ENCODE data around the gene HMCES.

DNA sequence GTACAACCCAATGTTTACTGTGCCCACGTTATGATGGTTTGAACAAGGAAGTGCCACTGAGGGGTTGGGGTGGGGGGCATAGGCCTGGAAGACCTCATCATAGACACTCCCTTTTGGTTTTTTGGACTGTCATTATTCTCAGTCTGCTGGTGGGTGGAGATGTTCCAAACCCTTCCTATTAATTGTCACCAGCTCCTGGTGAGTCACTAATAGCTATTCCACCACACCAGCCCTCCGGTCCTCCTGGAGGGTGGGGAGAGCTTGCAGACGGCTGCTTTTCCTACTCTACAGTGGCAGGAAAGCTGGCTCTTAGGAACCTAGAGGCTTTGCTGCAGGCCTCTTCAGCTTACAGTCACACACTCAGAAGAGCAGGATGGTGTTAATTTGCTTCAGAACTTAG is 38.2 kb upstream of the HMCES start:
- TF ChIP-seq, protein P1, sequence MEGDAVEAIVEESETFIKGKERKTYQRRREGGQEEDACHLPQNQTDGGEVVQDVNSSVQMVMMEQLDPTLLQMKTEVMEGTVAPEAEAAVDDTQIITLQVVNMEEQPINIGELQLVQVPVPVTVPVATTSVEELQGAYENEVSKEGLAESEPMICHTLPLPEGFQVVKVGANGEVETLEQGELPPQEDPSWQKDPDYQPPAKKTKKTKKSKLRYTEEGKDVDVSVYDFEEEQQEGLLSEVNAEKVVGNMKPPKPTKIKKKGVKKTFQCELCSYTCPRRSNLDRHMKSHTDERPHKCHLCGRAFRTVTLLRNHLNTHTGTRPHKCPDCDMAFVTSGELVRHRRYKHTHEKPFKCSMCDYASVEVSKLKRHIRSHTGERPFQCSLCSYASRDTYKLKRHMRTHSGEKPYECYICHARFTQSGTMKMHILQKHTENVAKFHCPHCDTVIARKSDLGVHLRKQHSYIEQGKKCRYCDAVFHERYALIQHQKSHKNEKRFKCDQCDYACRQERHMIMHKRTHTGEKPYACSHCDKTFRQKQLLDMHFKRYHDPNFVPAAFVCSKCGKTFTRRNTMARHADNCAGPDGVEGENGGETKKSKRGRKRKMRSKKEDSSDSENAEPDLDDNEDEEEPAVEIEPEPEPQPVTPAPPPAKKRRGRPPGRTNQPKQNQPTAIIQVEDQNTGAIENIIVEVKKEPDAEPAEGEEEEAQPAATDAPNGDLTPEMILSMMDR (IDR thresholded peaks at IDR 0.05), result no peak
- no peak for TF ChIP-seq POLR2A (IDR thresholded peaks at IDR 0.05)

Measured in tibial nerve (tissue), 3 donors.